ENCODE data around the gene SH3GL3.

DNA sequence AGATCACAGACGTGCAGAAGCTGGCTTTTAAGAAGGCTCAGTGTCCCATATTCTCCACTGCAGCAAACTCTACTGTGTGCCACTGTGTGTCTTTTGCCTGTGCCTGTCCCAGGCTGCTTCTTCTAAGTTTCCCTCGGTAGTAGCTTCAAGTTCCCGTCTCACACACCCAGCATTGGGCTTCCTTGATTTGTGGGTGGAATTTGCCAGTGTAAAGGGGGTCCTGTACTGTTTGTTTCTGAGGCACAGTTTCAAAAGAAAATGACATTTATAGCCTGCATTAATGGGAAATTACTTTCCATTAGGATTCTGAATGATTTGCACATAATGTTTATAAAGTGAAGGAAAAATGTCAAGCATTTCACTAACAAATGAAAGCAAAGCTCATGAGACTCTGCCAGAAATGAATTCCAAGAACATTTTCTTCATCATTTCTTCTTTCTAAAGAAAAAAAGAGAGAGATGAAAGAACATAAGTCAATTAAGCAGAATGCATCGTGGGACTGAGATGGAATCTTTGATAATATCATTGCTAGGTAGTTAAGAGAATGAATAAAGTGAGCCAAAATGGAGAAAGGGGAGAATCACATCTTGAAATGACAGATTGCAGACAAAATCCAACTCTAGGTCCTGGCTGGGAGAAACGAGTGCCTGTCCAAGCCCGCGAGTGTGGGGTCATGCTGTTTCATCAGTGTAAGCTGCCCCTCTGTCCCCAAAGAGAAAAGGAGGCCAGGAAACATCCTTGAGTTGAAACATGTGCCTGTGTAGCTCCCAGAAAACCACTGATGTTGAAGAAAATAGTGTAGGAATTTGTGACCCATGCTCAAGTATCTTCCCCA, 158.2 kb downstream of the SH3GL3 start:
- TF ChIP-seq POLR2A (IDR thresholded peaks at IDR 0.05; ENCODE audit: low read length) (no peak), GATA1 (IDR thresholded peaks at IDR 0.05; ENCODE audit: low read depth, low read length) (no peak)
